ENCODE results near the gene ZRANB2. TPM values are rescaled to one million over a fixed set of nuclear protein-coding genes. Genes with fewer than 3 reads are reported as not detected.

ZRANB2 gene
- total and polyA plus RNA-seq, 9 of the 15 experiments (the other 6 are each of a cell fraction or from before 2014, with no cell fraction given), result 80.8 to 264 (median 157) TPM

GRCh38 chr1:71046891-71047634, 33.8 kb downstream of the ZRANB2 start (continued):
- TF ChIP-seq HSF4 (CRISPR knock-in tag; IDR thresholded peaks at IDR 0.05; ENCODE audit: borderline replicate concordance) (no peak), E2F4 (CRISPR knock-in tag; IDR thresholded peaks at IDR 0.05; ENCODE audit: low read depth) (peak; percentile 43; the same call in 1 of the 2 replicates), MCM3 (IDR thresholded peaks at IDR 0.05) (no peak), SIRT6 (IDR thresholded peaks at IDR 0.05; ENCODE audit: low read depth, low read length) (no peak), L3MBTL2 (IDR thresholded peaks at IDR 0.05) (peak; percentile 64), SMAD2 (IDR thresholded peaks at IDR 0.05; ENCODE audit: low read depth, low read length) (no peak), ZNF695 (CRISPR knock-in tag; IDR thresholded peaks at IDR 0.05) (no peak), FIP1L1 (IDR thresholded peaks at IDR 0.05; ENCODE audit: low read depth, low read length, poor library complexity, severe bottlenecking) (peak; percentile 23), PHF8 (IDR thresholded peaks at IDR 0.05; ENCODE audit: borderline replicate concordance, low read length) (no peak), PCBP1 (IDR thresholded peaks at IDR 0.05; ENCODE audit: low read depth, low read length, poor library complexity, severe bottlenecking) (peak; percentile 77), ZNF41 (CRISPR knock-in tag; conservative IDR thresholded peaks at IDR 0.05) (no peak), HNRNPL (IDR thresholded peaks at IDR 0.05; ENCODE audit: low read depth, low read length) (peak; percentile 38), HDAC3 (IDR thresholded peaks at IDR 0.05; ENCODE audit: borderline replicate concordance, partially characterized antibody) (no peak), CCAR2 (IDR thresholded peaks at IDR 0.05; ENCODE audit: low read depth, low read length) (no peak), NR4A1 (CRISPR knock-in tag; IDR thresholded peaks at IDR 0.05) (no peak), NR4A1 (tag; IDR thresholded peaks at IDR 0.05) (no peak), BRD9 (IDR thresholded peaks at IDR 0.05; ENCODE audit: low read depth, partially characterized antibody) (no peak), ZFP1 (CRISPR knock-in tag; IDR thresholded peaks at IDR 0.05) (no peak), SPI1 (IDR thresholded peaks at IDR 0.05; ENCODE audit: borderline replicate concordance, low read depth, low read length) (no peak), SMARCA5 (IDR thresholded peaks at IDR 0.05) (no peak)
- TF ChIP-seq, protein P1, sequence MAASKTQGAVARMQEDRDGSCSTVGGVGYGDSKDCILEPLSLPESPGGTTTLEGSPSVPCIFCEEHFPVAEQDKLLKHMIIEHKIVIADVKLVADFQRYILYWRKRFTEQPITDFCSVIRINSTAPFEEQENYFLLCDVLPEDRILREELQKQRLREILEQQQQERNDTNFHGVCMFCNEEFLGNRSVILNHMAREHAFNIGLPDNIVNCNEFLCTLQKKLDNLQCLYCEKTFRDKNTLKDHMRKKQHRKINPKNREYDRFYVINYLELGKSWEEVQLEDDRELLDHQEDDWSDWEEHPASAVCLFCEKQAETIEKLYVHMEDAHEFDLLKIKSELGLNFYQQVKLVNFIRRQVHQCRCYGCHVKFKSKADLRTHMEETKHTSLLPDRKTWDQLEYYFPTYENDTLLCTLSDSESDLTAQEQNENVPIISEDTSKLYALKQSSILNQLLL (CRISPR knock-in tag; IDR thresholded peaks at IDR 0.05; ENCODE audit: borderline replicate concordance), result no peak
- TF ChIP-seq, protein P2, sequence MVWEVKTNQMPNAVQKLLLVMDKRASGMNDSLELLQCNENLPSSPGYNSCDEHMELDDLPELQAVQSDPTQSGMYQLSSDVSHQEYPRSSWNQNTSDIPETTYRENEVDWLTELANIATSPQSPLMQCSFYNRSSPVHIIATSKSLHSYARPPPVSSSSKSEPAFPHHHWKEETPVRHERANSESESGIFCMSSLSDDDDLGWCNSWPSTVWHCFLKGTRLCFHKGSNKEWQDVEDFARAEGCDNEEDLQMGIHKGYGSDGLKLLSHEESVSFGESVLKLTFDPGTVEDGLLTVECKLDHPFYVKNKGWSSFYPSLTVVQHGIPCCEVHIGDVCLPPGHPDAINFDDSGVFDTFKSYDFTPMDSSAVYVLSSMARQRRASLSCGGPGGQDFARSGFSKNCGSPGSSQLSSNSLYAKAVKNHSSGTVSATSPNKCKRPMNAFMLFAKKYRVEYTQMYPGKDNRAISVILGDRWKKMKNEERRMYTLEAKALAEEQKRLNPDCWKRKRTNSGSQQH (CRISPR knock-in tag; IDR thresholded peaks at IDR 0.05), result no peak
- TF ChIP-seq, protein P3, sequence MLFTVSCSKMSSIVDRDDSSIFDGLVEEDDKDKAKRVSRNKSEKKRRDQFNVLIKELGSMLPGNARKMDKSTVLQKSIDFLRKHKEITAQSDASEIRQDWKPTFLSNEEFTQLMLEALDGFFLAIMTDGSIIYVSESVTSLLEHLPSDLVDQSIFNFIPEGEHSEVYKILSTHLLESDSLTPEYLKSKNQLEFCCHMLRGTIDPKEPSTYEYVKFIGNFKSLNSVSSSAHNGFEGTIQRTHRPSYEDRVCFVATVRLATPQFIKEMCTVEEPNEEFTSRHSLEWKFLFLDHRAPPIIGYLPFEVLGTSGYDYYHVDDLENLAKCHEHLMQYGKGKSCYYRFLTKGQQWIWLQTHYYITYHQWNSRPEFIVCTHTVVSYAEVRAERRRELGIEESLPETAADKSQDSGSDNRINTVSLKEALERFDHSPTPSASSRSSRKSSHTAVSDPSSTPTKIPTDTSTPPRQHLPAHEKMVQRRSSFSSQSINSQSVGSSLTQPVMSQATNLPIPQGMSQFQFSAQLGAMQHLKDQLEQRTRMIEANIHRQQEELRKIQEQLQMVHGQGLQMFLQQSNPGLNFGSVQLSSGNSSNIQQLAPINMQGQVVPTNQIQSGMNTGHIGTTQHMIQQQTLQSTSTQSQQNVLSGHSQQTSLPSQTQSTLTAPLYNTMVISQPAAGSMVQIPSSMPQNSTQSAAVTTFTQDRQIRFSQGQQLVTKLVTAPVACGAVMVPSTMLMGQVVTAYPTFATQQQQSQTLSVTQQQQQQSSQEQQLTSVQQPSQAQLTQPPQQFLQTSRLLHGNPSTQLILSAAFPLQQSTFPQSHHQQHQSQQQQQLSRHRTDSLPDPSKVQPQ (CRISPR knock-in tag; IDR thresholded peaks at IDR 0.05; ENCODE audit: borderline replicate concordance), result no peak

Measured in K562 (cell line).